GM12873 (cell line): ENCODE results near the gene IL17F.

ENCODE experiments used
- CTCF ChIP-seq: IDR thresholded peaks from 2 replicates; pipeline ENCODE4 v1.5.1; 2012; ENCODE audit warnings: low read depth, mild to moderate bottlenecking, moderate library complexity, low read length, control low read depth; ENCODE audit not compliant: insufficient read depth; ENCODE audit errors: missing control alignments

Gene IL17F

GRCh38 chr6:52260634-52261033 lies 16.3 kb upstream of the IL17F start:
- TF ChIP-seq CTCF, result no peak

GRCh38 chr6:52255434-52255833 lies 11.1 kb upstream of the IL17F start:
- TF ChIP-seq CTCF, result no peak

GRCh38 chr6:52254731-52255378 lies 10.6 kb upstream of the IL17F start:
- no peak for TF ChIP-seq CTCF

- TF ChIP-seq CTCF, result no peak
Observed at GRCh38 chr6:52253494-52253893, 9.2 kb upstream of the IL17F start.

- no peak for TF ChIP-seq CTCF
Observed at GRCh38 chr6:52251113-52251512, 6.8 kb upstream of the IL17F start.

GRCh38 chr6:52249078-52249477 lies 4.8 kb upstream of the IL17F start:
- no peak for TF ChIP-seq CTCF

GRCh38 chr6:52245425-52245824 lies 1.1 kb upstream of the IL17F start:
- TF ChIP-seq CTCF, result no peak

- no peak for TF ChIP-seq CTCF
Observed at GRCh38 chr6:52243282-52243893, 912 bp downstream of the IL17F start.
